Vagina (tissue), 2 donors: ENCODE data around the gene FNDC4. TPM values are rescaled to one million over a fixed set of nuclear protein-coding genes. Genes with fewer than 3 reads are reported as not detected.

Source experiments
- DNase-seq, 2 donors: peaks; one replicate each; pipeline ENCODE4 v3.0.0-alpha.2; 2017; ENCODE audit errors: extremely low spot score in 2 of 2
- H3K27ac ChIP-seq: fragments of 200-600 bp; sonication (generic); one replicate; pipeline ENCODE4 v1.5.1; 2019
- H3K27me3 ChIP-seq: fragments of 200-600 bp; sonication (generic); one replicate; pipeline ENCODE4 v1.5.1; 2019
- H3K36me3 ChIP-seq, 2 donors: fragments of 200-600 bp; sonication (generic); one replicate each; pipeline ENCODE4 v1.5.1; 2017 to 2019
- H3K4me1 ChIP-seq: fragments of 200-600 bp; sonication (generic); one replicate; pipeline ENCODE4 v1.5.1; 2019
- H3K4me3 ChIP-seq, 2 donors: fragments of 200-600 bp; sonication (generic); 1 replicate in 1 of 2; 2 replicates in 1 of 2; pipeline ENCODE4 v1.5.1; 2016 to 2019
- H3K9me3 ChIP-seq: fragments of 200-600 bp; sonication (generic); one replicate; pipeline ENCODE4 v1.5.1; 2019
- POLR2A ChIP-seq, 2 donors: fragments of 450-650 bp; IDR thresholded peaks; one replicate each; pipeline ENCODE4 v1.6.1; 2017; ENCODE audit warnings: antibody characterized with exemption in 2 of 2, mild to moderate bottlenecking in 2 of 2, moderate library complexity in 2 of 2
- POLR2AphosphoS5 ChIP-seq, 2 donors: sonication (generic); formaldehyde crosslinking; IDR thresholded peaks; one replicate each; pipeline ENCODE4 v1.9.0; 2017; ENCODE audit warnings: antibody characterized with exemption in 2 of 2, mild to moderate bottlenecking in 2 of 2, low read depth in 1 of 2; ENCODE audit not compliant: insufficient read depth in 1 of 2
- intact Hi-C: fragments of 100-400 bp; cut with DNase I; formaldehyde crosslinking; loops from one replicate; pipeline ENCODE4 v1.15.1; 2023
- small RNA-seq: library from RNA; depleted of rRNA; stranded (forward); fragments of <200 nt; gene quantifications from one replicate; pipeline ENCODE3, GENCODE V24; 2016
- total RNA-seq: library from RNA; depleted of rRNA; stranded (reverse); fragments of >200 nt; gene quantifications from one replicate; pipeline ENCODE4 v1.2.3, GENCODE V29; 2016
- TF ChIP-seq, protein P1 (sequence below), 3 experiments: fragments of 450-650 bp in 2 of 3; fragments of 200-600 bp in 1 of 3; sonication (generic) in 1 of 3; IDR thresholded peaks; one replicate each; pipeline ENCODE4 v1.5.1; 2017 to 2019; ENCODE audit warnings: antibody characterized with exemption in 3 of 3, mild to moderate bottlenecking in 2 of 3, moderate library complexity in 2 of 3

Gene FNDC4
- total RNA-seq, 1 donor from 2014 or later: 18.2 TPM

- Histone ChIP-seq H3K36me3 (peaks cover 0 to 42% of the 10 kb centered on the region in 2 donors), H3K4me1 (peaks cover 27% of the 10 kb centered on the region), H3K27me3 (no peaks in the 10 kb centered on the region), H3K4me3 (no peak overlapping the region), H3K9me3 (no peaks in the 10 kb centered on the region), H3K27ac (no peak overlapping the region)
- no peak for TF ChIP-seq POLR2A (IDR thresholded peaks at IDR 0.05)
- DNase-seq: no peak
- intact Hi-C loops: no loop called here
Observed at GRCh38 chr2:27445155-27445554, 49.8 kb downstream of the FNDC4 start.

DNA sequence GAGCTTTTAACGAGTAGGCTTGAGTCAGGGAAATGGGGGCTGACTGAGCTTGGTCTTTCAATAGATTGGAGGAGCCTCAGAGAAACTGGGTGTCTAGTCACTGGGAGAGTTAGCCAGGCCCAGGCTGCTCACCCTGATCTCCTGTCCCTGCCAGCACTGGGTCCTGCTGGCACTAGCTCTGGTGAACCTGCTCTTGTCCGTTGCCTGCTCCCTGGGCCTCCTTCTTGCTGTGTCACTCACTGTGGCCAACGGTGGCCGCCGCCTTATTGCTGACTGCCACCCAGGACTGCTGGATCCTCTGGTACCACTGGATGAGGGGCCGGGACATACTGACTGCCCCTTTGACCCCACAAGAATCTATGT, 52.1 kb downstream of the FNDC4 start:
- H3K36me3 ChIP-seq: peaks cover 0 to 53% of the 10 kb centered on the region in 2 donors
- peak overlapping the region; percentile 29 to 38 for H3K4me3 ChIP-seq
- H3K27ac ChIP-seq: peak overlapping the region; percentile 40
- TF ChIP-seq, protein P1, sequence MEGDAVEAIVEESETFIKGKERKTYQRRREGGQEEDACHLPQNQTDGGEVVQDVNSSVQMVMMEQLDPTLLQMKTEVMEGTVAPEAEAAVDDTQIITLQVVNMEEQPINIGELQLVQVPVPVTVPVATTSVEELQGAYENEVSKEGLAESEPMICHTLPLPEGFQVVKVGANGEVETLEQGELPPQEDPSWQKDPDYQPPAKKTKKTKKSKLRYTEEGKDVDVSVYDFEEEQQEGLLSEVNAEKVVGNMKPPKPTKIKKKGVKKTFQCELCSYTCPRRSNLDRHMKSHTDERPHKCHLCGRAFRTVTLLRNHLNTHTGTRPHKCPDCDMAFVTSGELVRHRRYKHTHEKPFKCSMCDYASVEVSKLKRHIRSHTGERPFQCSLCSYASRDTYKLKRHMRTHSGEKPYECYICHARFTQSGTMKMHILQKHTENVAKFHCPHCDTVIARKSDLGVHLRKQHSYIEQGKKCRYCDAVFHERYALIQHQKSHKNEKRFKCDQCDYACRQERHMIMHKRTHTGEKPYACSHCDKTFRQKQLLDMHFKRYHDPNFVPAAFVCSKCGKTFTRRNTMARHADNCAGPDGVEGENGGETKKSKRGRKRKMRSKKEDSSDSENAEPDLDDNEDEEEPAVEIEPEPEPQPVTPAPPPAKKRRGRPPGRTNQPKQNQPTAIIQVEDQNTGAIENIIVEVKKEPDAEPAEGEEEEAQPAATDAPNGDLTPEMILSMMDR (IDR thresholded peaks at IDR 0.05): no peak
- TF ChIP-seq POLR2A (IDR thresholded peaks at IDR 0.05) (no peak), POLR2AphosphoS5 (IDR thresholded peaks at IDR 0.05; ENCODE audit: insufficient read depth in 1 of 2, low read depth in 1 of 2) (no peak)
- H3K27me3 ChIP-seq: no peaks in the 10 kb centered on the region
- DNase-seq: no peak
- intact Hi-C loops: no loop called here
- H3K4me1 ChIP-seq: peaks cover 27% of the 10 kb centered on the region
- H3K9me3 ChIP-seq: no peaks in the 10 kb centered on the region

- intact Hi-C loops: no loop called here
- peaks cover 27% of the 10 kb centered on the region for H3K4me1 ChIP-seq
- H3K27ac ChIP-seq: peak within 1 kb of the TSS; percentile 40
- H3K27me3 ChIP-seq: no peaks in the 10 kb centered on the region
- H3K36me3 ChIP-seq: peaks cover 0 to 54% of the 10 kb centered on the region in 2 donors
- TF ChIP-seq, protein P1 (IDR thresholded peaks at IDR 0.05): no peak
- TF ChIP-seq POLR2A (IDR thresholded peaks at IDR 0.05) (no peak), POLR2AphosphoS5 (IDR thresholded peaks at IDR 0.05; ENCODE audit: insufficient read depth in 1 of 2, low read depth in 1 of 2) (peak in 1 of 2 donors; percentile 13)
- no peak for DNase-seq
- H3K9me3 ChIP-seq: no peaks in the 10 kb centered on the region
- H3K4me3 ChIP-seq: peak within 1 kb of the TSS; percentile 29 to 38
Observed at GRCh38 chr2:27441958-27442919, 52.8 kb downstream of the FNDC4 start, which contains the start of gene KRTCAP3. KRTCAP3 (plus strand) TSS chr2:27442381; CDS start chr2:27442413, 32 bp downstream.

Small RNAs within 50 kb of the gene (small RNA-seq; reads per million reads assigned to genes)
- gene RNU6-986P: not detected

Other genes starting within 250 kb of the FNDC4 start
- gene SLC30A3, start 232.2 kb downstream of the FNDC4 start, total RNA-seq: 1.2 TPM
- 1.5 TPM for gene DNAJC5G, start 219.8 kb downstream of the FNDC4 start, total RNA-seq
- 2.5 TPM for gene TRIM54, start 212.8 kb downstream of the FNDC4 start, total RNA-seq
- 3.2 TPM for gene UCN, start 186.8 kb downstream of the FNDC4 start, total RNA-seq
- gene MPV17, start 172.1 kb downstream of the FNDC4 start, total RNA-seq: 55.7 TPM
- gene GTF3C2, start 138.4 kb downstream of the FNDC4 start, total RNA-seq: 67.5 TPM
- gene EIF2B4, start 124.9 kb downstream of the FNDC4 start, total RNA-seq: 37.1 TPM
- gene SNX17, start 124.6 kb downstream of the FNDC4 start, total RNA-seq: 99.2 TPM
- gene ZNF513, start 114.5 kb downstream of the FNDC4 start, total RNA-seq: 17.4 TPM
- gene PPM1G, start 85.6 kb downstream of the FNDC4 start, total RNA-seq: 45.4 TPM
- gene NRBP1, start 66.6 kb downstream of the FNDC4 start, total RNA-seq: 62.6 TPM
- 3.9 TPM for gene KRTCAP3, start 52.8 kb downstream of the FNDC4 start, total RNA-seq
- 30.7 TPM for gene IFT172, start 5.5 kb downstream of the FNDC4 start, total RNA-seq
- gene GCKR, start 1.6 kb upstream of the FNDC4 start, total RNA-seq: 0.98 TPM
- 35.4 TPM for gene ZNF512, start 87.8 kb upstream of the FNDC4 start, total RNA-seq
- gene CCDC121, start 133.8 kb upstream of the FNDC4 start, total RNA-seq: 2.5 TPM
- 30.0 TPM for gene GPN1, start 133.8 kb upstream of the FNDC4 start, total RNA-seq
- gene SUPT7L, start 168.4 kb upstream of the FNDC4 start, total RNA-seq: 26.5 TPM
- gene SLC4A1AP, start 168.7 kb upstream of the FNDC4 start, total RNA-seq: 21.9 TPM